Vagina (tissue), 2 donors: ENCODE results near the gene DHDH. TPM values are rescaled to one million over a fixed set of nuclear protein-coding genes. Genes with fewer than 3 reads are reported as not detected.

Experiments used
- DNase-seq, 2 donors: peaks; one replicate each; pipeline ENCODE4 v3.0.0-alpha.2; 2017; ENCODE audit errors: extremely low spot score in 2 of 2
- H3K27ac ChIP-seq: fragments of 200-600 bp; sonication (generic); one replicate; pipeline ENCODE4 v1.5.1; 2019
- H3K27me3 ChIP-seq: fragments of 200-600 bp; sonication (generic); one replicate; pipeline ENCODE4 v1.5.1; 2019
- H3K36me3 ChIP-seq, 2 donors: fragments of 200-600 bp; sonication (generic); one replicate each; pipeline ENCODE4 v1.5.1; 2017 to 2019
- H3K4me1 ChIP-seq: fragments of 200-600 bp; sonication (generic); one replicate; pipeline ENCODE4 v1.5.1; 2019
- H3K4me3 ChIP-seq, 2 donors: fragments of 200-600 bp; sonication (generic); 1 replicate in 1 of 2; 2 replicates in 1 of 2; pipeline ENCODE4 v1.5.1; 2016 to 2019
- H3K9me3 ChIP-seq: fragments of 200-600 bp; sonication (generic); one replicate; pipeline ENCODE4 v1.5.1; 2019
- CTCF ChIP-seq, 3 experiments: fragments of 450-650 bp in 2 of 3; fragments of 200-600 bp in 1 of 3; sonication (generic) in 1 of 3; IDR thresholded peaks; one replicate each; pipeline ENCODE4 v1.5.1; 2017 to 2019; ENCODE audit warnings: antibody characterized with exemption in 3 of 3, mild to moderate bottlenecking in 2 of 3, moderate library complexity in 2 of 3
- POLR2A ChIP-seq, 2 donors: fragments of 450-650 bp; IDR thresholded peaks; one replicate each; pipeline ENCODE4 v1.6.1; 2017; ENCODE audit warnings: antibody characterized with exemption in 2 of 2, mild to moderate bottlenecking in 2 of 2, moderate library complexity in 2 of 2
- POLR2AphosphoS5 ChIP-seq, 2 donors: sonication (generic); formaldehyde crosslinking; IDR thresholded peaks; one replicate each; pipeline ENCODE4 v1.9.0; 2017; ENCODE audit warnings: antibody characterized with exemption in 2 of 2, mild to moderate bottlenecking in 2 of 2, low read depth in 1 of 2; ENCODE audit not compliant: insufficient read depth in 1 of 2
- intact Hi-C: fragments of 100-400 bp; cut with DNase I; formaldehyde crosslinking; loops from one replicate; pipeline ENCODE4 v1.15.1; 2023
- total RNA-seq: library from RNA; depleted of rRNA; stranded (reverse); fragments of >200 nt; gene quantifications from one replicate; pipeline ENCODE4 v1.2.3, GENCODE V29; 2016

The DHDH gene
- total RNA-seq, 1 donor from 2014 or later, result not detected

- H3K27ac ChIP-seq, result no peak overlapping the region
- no peaks in the 10 kb centered on the region for H3K4me1 ChIP-seq
- intact Hi-C loops, result no loop called here
- TF ChIP-seq POLR2A (IDR thresholded peaks at IDR 0.05) (no peak), POLR2AphosphoS5 (IDR thresholded peaks at IDR 0.05; ENCODE audit: insufficient read depth in 1 of 2, low read depth in 1 of 2) (no peak), CTCF (IDR thresholded peaks at IDR 0.05) (no peak)
- H3K36me3 ChIP-seq, result no peaks in the 10 kb centered on the region
- H3K9me3 ChIP-seq, result no peaks in the 10 kb centered on the region
- DNase-seq, result no peak
- no peak overlapping the region for H3K4me3 ChIP-seq
- H3K27me3 ChIP-seq, result no peaks in the 10 kb centered on the region
These were observed 4.8 kb downstream of the DHDH start for GRCh38 chr19:48938256-48938655.

GRCh38 chr19:48940902-48941301 is 7.4 kb downstream of the DHDH start:
- Histone ChIP-seq H3K27me3 (no peaks in the 10 kb centered on the region), H3K27ac (no peak overlapping the region), H3K4me1 (no peaks in the 10 kb centered on the region), H3K9me3 (no peaks in the 10 kb centered on the region), H3K36me3 (no peaks in the 10 kb centered on the region), H3K4me3 (no peak overlapping the region)
- no peak for DNase-seq
- no peak for TF ChIP-seq CTCF (IDR thresholded peaks at IDR 0.05)
- no peak for TF ChIP-seq POLR2A (IDR thresholded peaks at IDR 0.05)
- no peak for TF ChIP-seq POLR2AphosphoS5 (IDR thresholded peaks at IDR 0.05; ENCODE audit: insufficient read depth in 1 of 2, low read depth in 1 of 2)
- intact Hi-C loops, result no loop called here

DNA sequence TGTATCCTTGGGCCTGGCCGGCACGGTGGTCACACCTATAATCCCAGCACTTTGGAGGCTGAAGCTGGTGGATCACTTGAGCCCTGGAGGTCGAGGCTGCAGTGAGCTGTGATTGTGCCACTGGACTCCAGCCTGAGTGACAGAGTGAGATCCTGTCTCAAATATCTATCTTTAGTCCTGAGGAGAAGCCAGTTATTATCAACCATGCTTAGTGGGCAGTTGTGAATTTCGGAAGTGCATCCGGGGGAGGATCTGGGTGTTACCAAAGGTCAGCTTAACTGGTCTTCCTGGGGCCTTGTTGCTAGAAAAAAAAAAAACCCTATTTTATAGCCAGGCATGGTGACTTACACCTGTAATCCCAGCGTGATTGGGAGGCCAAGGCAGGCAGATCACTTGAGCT is 9.6 kb downstream of the DHDH start:
- no peaks in the 10 kb centered on the region for H3K27me3 ChIP-seq

GRCh38 chr19:48945415-48945814 is 11.9 kb downstream of the DHDH start:
- no peaks in the 10 kb centered on the region for H3K36me3 ChIP-seq
- no peak overlapping the region for H3K4me3 ChIP-seq
- no peak for DNase-seq
- intact Hi-C loops, result no loop called here
- H3K27ac ChIP-seq, result no peak overlapping the region
- TF ChIP-seq CTCF (IDR thresholded peaks at IDR 0.05), result no peak
- TF ChIP-seq POLR2A (IDR thresholded peaks at IDR 0.05), result no peak
- no peak for TF ChIP-seq POLR2AphosphoS5 (IDR thresholded peaks at IDR 0.05; ENCODE audit: insufficient read depth in 1 of 2, low read depth in 1 of 2)
- no peaks in the 10 kb centered on the region for H3K4me1 ChIP-seq
- H3K9me3 ChIP-seq, result no peaks in the 10 kb centered on the region
- no peaks in the 10 kb centered on the region for H3K27me3 ChIP-seq

More for the DNA sequence above, 9.6 kb downstream of the DHDH start:
- Histone ChIP-seq H3K27ac (no peak overlapping the region), H3K9me3 (no peaks in the 10 kb centered on the region), H3K4me3 (no peak overlapping the region), H3K36me3 (no peaks in the 10 kb centered on the region), H3K4me1 (no peaks in the 10 kb centered on the region)
- no peak for DNase-seq
- no peak for TF ChIP-seq CTCF (IDR thresholded peaks at IDR 0.05)
- no peak for TF ChIP-seq POLR2A (IDR thresholded peaks at IDR 0.05)
- no peak for TF ChIP-seq POLR2AphosphoS5 (IDR thresholded peaks at IDR 0.05; ENCODE audit: insufficient read depth in 1 of 2, low read depth in 1 of 2)
- intact Hi-C loops, result no loop called here

DNA sequence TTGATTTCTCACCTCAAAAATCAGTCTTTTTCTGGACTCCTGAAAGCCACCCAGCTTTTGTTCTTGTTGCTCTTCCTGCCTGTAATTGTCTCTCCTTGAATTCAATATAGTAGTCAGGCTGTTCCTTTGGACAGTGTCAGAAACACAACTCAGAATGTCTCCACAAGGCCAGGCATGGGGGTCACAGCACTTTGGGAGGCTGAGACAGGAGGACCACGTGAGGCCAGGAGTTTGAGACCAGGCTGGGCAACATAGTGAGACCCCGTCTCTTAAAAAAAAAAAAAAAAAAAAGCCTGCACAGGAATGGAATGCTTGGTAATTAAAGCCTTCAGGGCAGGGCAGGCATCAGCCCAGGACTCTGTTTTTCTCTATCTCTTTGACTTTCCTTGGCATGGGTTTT is 12.3 kb downstream of the DHDH start:
- no peak for TF ChIP-seq POLR2AphosphoS5 (IDR thresholded peaks at IDR 0.05; ENCODE audit: insufficient read depth in 1 of 2, low read depth in 1 of 2)
- no peak for TF ChIP-seq POLR2A (IDR thresholded peaks at IDR 0.05)
- no peak for TF ChIP-seq CTCF (IDR thresholded peaks at IDR 0.05)
- no peaks in the 10 kb centered on the region for H3K36me3 ChIP-seq
- DNase-seq, result no peak
- H3K27ac ChIP-seq, result no peak overlapping the region
- H3K27me3 ChIP-seq, result no peaks in the 10 kb centered on the region
- no peaks in the 10 kb centered on the region for H3K9me3 ChIP-seq
- no peak overlapping the region for H3K4me3 ChIP-seq
- no peaks in the 10 kb centered on the region for H3K4me1 ChIP-seq
- intact Hi-C loops, result no loop called here
